Bronchial epithelial cell (primary cell): Measurements from ENCODE around the gene ASNSD1. TPM values are rescaled to one million over a fixed set of nuclear protein-coding genes. Genes with fewer than 3 reads are reported as not detected.
A peak's percentile ranks its signal among the peaks of the same experiment; 100 is the strongest.

Experiments used
- DNase-seq: peaks from one replicate; pipeline ENCODE4 v3.0.0-alpha.2; 2010; ENCODE audit warnings: low read depth
- FAIRE-seq: peaks from 2 replicates; lab custom pipeline; 2011; peaks lifted over from hg19 to GRCh38; lab: Jason Lieb, UNC
- H3K27me3 ChIP-seq: 2 replicates; pipeline ENCODE4 v1.5.1; 2011; ENCODE audit warnings: low read length; ENCODE audit not compliant: control insufficient read depth, insufficient read depth
- H3K36me3 ChIP-seq: 2 replicates; pipeline ENCODE4 v1.5.1; 2011; ENCODE audit warnings: low read length; ENCODE audit not compliant: control insufficient read depth, insufficient read depth
- H3K4me3 ChIP-seq: 2 replicates; pipeline ENCODE4 v1.5.1; 2011; ENCODE audit warnings: mild to moderate bottlenecking, low read depth, low read length, control low read depth
- CTCF ChIP-seq: IDR thresholded peaks from 2 replicates; pipeline ENCODE4 v1.5.1; 2011; ENCODE audit warnings: mild to moderate bottlenecking, moderate library complexity, low read length, control low read depth, inconsistent platforms; ENCODE audit not compliant: insufficient read depth, severe bottlenecking
- total RNA-seq: library from RNA; depleted of rRNA; stranded (reverse); fragments of >200 nt; gene quantifications from 2 replicates; pipeline ENCODE4 v1.2.1, GENCODE V29; 2014

The ASNSD1 gene
- total RNA-seq, 1 donor from 2014 or later: 36.6 TPM

GRCh38 chr2:189628817-189629530, 32.3 kb upstream of the ASNSD1 start:
- Histone ChIP-seq H3K27me3 (no peaks in the 10 kb centered on the region), H3K36me3 (no peaks in the 10 kb centered on the region), H3K4me3 (no peak overlapping the region)
- peak; percentile 81 for DNase-seq
- no peak for TF ChIP-seq CTCF
- no peak for FAIRE-seq

- DNase-seq (no peak), FAIRE-seq (no peak)
- Histone ChIP-seq H3K36me3 (no peaks in the 10 kb centered on the region), H3K27me3 (no peaks in the 10 kb centered on the region), H3K4me3 (no peak overlapping the region)
- no peak for TF ChIP-seq CTCF
Measured at GRCh38 chr2:189629531-189630453, 31.5 kb upstream of the ASNSD1 start.

- Histone ChIP-seq H3K36me3 (no peaks in the 10 kb centered on the region), H3K4me3 (no peak overlapping the region), H3K27me3 (no peaks in the 10 kb centered on the region)
- TF ChIP-seq CTCF: no peak
- no peak for DNase-seq
- no peak for FAIRE-seq
Measured at GRCh38 chr2:189631849-189632248, 29.4 kb upstream of the ASNSD1 start.

- DNase-seq (no peak), FAIRE-seq (no peak)
- no peak overlapping the region for H3K4me3 ChIP-seq
- H3K27me3 ChIP-seq: no peaks in the 10 kb centered on the region
- H3K36me3 ChIP-seq: no peaks in the 10 kb centered on the region
- peak; percentile 44 for TF ChIP-seq CTCF
Measured at GRCh38 chr2:189633392-189633811, 27.9 kb upstream of the ASNSD1 start.

- Histone ChIP-seq H3K36me3 (no peaks in the 10 kb centered on the region), H3K27me3 (no peaks in the 10 kb centered on the region), H3K4me3 (no peak overlapping the region)
- no peak for TF ChIP-seq CTCF
- DNase-seq (no peak), FAIRE-seq (no peak)
Measured at GRCh38 chr2:189635353-189635752, 25.9 kb upstream of the ASNSD1 start.
